LoVo (cell line): ENCODE data around the gene C1orf226.
A peak's percentile ranks its signal among the peaks of the same experiment; 100 is the strongest.

ENCODE experiments used
- DNase-seq: peaks from one replicate; pipeline ENCODE4 v3.0.0-alpha.2; 2016; ENCODE audit warnings: low spot score

Gene C1orf226

GRCh38 chr1:162385280-162385623, 3.7 kb downstream of the C1orf226 start:
- no peak for DNase-seq

DNA sequence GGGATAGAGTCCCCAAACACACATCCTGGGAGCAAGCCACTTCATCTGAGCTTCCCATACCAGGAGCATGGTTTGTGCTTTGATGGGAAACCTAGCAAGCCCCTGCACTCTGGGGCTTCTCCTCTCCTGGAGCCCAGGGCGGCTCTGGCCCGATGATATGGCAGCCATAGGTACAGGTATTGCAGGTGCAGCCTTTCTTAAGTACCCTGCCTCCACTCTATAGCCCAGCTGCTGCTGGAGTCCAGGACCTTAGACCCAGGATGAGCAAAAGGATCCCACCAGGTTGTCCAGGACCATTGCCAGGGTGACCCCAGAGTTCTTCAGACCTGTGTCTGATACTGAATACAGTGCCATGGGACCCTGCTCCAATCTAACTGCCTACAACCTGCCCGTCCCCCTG, 4.2 kb downstream of the C1orf226 start:
- no peak for DNase-seq

DNA sequence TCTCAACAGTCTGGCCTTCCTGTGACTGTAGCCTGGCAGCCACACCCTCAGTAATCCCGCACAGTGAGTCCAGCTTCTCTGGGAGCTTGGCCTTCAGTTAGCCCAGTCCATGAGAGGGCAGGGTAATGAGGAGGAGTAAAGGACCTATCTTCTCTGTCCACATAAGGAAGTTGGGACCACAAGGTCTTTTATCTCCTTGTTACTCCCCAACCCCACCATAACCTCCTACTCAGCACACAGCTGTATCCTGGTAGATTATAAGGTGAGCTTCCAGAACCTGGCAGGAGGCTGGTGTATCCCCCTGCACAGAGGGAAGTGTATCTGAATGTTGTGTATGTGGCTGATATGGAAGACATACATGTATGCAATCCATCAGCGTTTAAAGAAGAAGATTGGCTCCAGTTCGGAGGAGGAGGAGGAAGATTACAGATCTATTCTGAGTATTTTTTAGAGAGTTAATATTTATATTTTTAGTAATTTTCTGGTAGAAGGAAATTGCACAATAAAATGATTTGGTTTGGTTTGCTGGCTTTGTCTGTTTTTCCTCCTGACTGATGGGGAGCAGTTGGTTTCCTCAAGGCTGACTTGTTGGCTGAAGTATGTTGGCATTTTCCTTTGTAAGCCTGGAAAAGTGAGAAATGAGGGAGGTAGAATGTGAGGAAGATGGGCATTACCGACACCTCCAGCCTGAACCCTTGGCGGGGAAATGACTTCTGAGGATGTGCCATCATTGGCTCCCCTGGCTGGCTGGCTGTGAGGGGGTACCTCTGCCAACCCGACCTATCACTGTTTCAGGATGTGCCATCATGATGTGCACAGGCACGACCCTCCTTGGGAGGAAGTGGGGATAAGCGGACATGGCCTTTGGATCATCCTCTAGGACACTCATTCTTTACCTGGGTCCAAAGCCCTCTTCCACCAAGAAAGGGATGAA, 5.0 kb downstream of the C1orf226 start:
- DNase-seq, result no peak

- DNase-seq, result no peak
These were observed 5.9 kb downstream of the C1orf226 start for GRCh38 chr1:162387226-162388082.

- DNase-seq, result no peak
These were observed 6.6 kb downstream of the C1orf226 start for GRCh38 chr1:162388083-162388594.

- no peak for DNase-seq
These were observed 7.1 kb downstream of the C1orf226 start for GRCh38 chr1:162388615-162389014.

DNA sequence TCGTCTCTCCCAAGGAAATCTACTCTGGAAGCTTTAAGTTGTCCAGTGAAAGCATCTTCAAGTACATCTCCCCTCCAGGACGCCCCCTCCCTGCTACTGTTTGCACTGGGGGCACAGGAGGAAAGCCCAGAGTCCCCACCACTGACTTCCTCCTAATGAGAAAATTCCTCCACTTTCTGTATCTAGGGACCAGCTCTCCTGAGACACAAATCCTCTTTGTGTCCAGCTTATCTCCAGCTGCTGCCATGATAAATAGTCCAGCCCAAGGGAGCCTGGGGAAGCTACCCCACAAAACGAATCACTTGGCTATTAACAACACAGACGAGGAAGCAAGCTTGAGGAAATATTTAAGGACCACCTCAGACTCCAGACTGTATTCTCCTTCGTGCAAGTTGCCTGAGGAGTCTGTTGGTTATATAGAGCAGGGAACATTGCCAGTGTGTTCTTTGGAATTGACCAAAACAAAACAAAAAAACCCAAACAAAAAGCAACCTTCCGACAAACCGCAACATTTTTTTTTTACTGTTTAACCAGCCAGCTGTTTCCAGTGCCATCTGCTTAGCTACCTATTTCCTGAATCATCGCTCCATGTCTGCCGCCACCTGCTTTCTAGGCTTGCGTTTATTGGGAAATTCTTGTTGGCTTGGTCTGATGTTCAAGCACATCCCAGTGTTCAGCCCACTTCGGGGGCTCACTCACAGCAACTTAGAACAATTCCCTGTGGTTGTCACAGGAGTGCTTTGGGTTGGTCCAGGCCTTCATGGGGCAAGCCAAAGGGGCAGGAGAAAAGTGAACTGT, 7.7 kb downstream of the C1orf226 start:
- peak; percentile 45 for DNase-seq

DNA sequence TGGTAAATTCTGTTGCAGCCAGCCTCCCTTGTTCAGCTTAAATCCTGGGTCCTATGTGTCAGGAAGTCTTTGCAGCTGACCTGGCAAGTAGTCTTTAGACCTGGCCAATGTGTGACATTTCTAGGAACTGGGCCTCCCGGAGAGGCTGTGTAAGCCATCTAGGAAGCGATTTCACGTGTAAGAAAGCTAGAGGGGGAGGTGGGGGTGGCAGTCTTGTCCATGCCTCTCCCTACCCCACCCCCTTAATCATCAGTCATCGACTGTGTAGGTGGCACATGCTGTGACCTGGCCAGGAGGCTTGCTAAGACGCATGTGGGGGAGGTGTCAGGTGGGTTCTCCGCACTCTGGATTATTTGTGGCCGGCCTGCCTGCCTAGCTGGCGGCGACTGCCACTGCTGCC, 8.4 kb downstream of the C1orf226 start:
- DNase-seq, result no peak

DNA sequence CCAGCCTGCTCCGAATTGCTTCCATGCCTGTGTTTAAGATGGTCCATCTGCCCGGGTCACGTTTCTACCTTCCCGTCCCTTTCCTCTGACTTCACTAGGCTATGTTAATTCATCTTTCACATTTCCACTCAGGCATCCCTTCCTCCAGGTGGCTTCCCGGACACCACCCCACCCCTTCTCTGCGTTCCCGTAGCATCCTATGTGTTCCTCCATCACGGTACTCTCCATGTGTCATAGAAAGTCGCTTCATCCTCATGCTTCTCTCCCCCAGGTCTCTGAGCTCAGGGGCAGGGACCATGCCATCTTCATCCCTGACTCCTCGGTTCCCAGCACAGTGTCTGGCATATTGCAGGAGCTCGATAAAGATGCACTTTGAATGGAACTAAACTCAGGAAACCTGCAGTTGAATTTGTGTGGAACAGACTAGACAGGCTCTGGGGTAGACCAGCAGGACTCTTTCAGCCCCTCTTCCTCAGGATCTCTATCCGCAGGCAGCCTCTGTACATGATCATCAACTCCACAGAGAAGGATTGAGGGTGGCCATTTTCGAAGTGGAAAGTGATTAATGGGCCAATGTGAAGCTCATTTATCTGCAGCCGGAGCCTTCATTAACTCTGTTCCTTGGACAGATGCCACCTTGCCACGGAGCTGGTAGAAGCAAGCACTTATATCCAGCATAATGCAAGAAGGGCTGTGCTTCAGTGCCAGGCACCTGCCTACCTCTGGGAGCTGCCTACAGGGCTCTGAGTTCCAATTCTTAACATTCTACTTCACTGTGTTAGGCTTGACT, 9.1 kb downstream of the C1orf226 start:
- no peak for DNase-seq

DNA sequence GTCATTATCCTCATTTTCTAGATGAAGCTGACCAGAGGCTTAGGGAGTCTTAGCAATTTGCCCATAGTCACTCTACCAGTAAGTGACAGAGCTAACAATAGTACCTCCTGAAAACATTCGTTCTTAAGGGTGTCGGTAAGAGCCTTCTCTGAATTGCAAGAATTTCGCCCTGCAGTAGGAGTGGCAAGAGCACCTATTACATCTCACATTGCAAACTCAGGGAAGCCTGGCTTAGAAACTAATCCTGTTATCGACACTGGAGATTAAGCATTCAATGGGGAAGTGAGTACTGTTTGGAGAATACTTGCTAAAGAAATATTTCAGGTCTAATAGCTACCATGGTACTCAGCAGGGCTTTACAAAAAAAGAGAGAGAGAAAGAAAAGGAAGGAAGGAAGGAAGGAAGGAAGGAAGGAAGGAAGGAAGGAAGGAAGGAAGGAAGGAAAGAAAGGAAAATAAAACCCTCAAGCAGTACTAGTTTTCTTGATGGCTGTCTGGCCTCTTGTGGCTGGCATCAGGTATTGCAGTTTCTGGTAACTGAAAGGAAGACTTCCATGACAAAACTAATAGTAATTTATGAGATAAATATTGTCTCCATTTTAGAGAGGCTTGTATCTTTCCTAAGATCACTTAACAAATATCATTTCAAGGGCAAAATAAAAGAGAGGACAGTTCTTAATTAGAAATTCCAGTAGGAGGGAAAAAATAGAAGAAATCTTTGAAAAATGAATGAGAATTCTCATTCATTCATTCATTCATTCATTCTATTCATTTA, 10.4 kb downstream of the C1orf226 start:
- DNase-seq, result peak; percentile 58

- DNase-seq, result no peak
These were observed 14.8 kb downstream of the C1orf226 start for GRCh38 chr1:162396201-162396906.

GRCh38 chr1:162397039-162397448, 15.5 kb downstream of the C1orf226 start:
- DNase-seq, result no peak

GRCh38 chr1:162397943-162398560, 16.5 kb downstream of the C1orf226 start:
- DNase-seq, result no peak

DNA sequence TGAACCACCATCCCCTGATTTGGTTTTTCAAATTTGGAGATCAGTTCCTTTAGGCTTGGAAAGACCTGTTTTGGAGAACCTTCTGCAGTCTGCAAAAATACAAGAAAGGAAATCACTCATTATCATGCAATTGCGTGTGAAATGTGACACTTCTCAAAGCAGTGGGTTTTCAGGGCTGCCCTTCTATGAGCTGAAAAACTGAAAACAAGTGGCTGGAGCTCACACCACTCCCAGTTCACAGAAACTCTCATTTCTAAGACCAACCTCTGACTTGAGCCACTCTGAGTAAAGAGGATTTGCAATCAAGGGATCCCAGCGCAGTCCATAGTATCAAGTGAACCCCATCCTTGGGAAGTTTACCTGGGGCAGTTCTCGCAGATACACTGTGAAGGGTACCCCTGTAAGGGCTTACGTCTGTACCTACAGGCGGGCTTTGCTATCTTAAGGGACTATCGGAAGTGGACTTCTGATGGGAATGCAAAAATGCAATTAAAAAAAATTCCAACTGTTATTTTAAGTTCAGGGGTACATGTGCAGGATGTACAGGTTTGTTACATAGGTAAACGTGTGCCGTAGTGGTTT, 17.6 kb downstream of the C1orf226 start:
- DNase-seq, result no peak

DNA sequence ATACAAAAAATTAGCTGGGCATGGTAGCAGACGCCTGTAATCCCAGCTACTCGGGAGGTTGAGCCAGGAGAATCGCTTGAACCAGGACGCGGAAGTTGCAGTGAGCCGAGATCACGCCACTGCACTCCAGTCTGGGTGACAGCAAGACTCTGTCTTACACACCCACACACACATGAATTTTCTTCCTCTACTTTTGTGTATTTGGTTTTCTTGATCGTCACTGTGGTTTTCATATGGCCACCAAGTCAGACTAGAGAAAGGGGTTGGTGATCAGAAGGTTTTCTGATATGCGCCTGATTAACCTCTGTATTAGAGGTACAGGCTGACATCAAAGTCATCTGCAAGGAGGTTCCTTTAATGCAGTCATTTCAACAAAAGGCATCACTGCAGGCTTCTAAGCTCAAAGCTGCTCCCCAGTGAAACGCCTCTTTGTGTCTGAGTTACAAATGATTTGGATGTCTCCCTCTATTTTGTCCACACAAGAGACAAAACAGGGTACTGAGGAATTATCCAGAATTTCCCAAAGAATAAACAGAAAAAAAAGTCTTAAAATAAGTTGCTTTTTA, 19.3 kb downstream of the C1orf226 start:
- DNase-seq, result no peak

GRCh38 chr1:162404550-162405160, 23.1 kb downstream of the C1orf226 start:
- no peak for DNase-seq

DNA sequence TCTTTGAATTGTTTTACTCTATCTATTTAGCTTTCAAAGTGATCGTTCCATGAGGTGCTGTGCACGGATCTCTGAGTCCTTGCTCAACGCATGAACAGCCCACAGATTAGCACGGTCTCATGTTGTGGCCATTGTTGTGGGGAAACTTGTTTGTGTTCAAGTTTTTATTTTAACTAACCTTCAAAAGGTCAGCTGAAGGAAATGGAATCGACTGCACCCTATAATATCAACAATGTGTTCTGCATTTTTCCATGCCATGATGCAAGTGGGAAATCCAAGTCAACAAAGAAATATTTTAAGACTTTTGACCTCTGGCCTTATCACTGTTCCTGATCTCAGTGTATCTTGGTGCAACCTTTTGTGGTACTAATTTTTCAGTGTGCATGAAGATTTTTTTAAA, 24.3 kb downstream of the C1orf226 start:
- no peak for DNase-seq

DNA sequence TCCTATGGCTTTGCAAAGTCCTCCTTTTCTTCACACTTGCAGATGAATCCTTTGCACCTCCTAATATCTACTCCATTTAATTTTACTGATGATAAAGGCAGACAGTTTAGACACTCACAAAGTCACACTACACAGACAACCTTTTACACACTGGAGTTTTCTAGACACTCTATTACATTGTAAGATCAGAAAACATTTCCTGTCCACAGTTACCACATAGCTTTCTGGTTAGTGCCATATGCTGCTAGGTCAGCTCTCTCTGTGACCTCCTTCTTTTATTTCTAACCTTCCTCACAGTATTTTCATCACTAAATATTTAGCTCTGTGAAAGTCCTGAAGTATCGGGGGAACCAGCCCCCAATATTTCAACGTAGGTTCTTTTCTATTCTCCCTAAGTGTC, 25.3 kb downstream of the C1orf226 start:
- no peak for DNase-seq
